HL-60 (cell line): Measurements from ENCODE around the gene A4GALT.

Experiments used
- POLR2AphosphoS5 ChIP-seq: IDR thresholded peaks from 2 replicates; pipeline ENCODE4 v1.6.1; 2012; ENCODE audit warnings: low read depth
- TF ChIP-seq, protein P1 (sequence below): IDR thresholded peaks from 2 replicates; pipeline ENCODE4 v1.6.1; 2012; ENCODE audit warnings: low read depth; ENCODE audit not compliant: insufficient replicate concordance
- TF ChIP-seq, protein P2 (sequence below): IDR thresholded peaks from one replicate; pipeline ENCODE4 v1.5.1; 2011; ENCODE audit warnings: low read length, control low read depth, inconsistent platforms; ENCODE audit not compliant: insufficient read depth

DNA sequence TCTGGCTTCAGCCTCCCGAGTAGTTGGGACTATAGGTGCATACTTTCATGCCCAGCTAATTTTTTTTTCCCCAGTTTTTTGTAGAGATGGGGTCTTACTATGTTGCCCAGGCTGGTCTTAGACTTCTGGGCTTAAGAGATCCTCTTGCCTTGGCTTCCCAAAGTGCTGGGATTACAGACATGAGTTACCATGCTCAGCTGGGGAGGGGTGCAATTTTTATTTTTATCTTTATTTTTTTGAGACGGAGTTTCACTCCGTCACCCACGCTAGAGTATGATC, 49.7 kb upstream of the A4GALT start:
- TF ChIP-seq, protein P1, sequence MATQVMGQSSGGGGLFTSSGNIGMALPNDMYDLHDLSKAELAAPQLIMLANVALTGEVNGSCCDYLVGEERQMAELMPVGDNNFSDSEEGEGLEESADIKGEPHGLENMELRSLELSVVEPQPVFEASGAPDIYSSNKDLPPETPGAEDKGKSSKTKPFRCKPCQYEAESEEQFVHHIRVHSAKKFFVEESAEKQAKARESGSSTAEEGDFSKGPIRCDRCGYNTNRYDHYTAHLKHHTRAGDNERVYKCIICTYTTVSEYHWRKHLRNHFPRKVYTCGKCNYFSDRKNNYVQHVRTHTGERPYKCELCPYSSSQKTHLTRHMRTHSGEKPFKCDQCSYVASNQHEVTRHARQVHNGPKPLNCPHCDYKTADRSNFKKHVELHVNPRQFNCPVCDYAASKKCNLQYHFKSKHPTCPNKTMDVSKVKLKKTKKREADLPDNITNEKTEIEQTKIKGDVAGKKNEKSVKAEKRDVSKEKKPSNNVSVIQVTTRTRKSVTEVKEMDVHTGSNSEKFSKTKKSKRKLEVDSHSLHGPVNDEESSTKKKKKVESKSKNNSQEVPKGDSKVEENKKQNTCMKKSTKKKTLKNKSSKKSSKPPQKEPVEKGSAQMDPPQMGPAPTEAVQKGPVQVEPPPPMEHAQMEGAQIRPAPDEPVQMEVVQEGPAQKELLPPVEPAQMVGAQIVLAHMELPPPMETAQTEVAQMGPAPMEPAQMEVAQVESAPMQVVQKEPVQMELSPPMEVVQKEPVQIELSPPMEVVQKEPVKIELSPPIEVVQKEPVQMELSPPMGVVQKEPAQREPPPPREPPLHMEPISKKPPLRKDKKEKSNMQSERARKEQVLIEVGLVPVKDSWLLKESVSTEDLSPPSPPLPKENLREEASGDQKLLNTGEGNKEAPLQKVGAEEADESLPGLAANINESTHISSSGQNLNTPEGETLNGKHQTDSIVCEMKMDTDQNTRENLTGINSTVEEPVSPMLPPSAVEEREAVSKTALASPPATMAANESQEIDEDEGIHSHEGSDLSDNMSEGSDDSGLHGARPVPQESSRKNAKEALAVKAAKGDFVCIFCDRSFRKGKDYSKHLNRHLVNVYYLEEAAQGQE = no peak
- TF ChIP-seq, protein P2, sequence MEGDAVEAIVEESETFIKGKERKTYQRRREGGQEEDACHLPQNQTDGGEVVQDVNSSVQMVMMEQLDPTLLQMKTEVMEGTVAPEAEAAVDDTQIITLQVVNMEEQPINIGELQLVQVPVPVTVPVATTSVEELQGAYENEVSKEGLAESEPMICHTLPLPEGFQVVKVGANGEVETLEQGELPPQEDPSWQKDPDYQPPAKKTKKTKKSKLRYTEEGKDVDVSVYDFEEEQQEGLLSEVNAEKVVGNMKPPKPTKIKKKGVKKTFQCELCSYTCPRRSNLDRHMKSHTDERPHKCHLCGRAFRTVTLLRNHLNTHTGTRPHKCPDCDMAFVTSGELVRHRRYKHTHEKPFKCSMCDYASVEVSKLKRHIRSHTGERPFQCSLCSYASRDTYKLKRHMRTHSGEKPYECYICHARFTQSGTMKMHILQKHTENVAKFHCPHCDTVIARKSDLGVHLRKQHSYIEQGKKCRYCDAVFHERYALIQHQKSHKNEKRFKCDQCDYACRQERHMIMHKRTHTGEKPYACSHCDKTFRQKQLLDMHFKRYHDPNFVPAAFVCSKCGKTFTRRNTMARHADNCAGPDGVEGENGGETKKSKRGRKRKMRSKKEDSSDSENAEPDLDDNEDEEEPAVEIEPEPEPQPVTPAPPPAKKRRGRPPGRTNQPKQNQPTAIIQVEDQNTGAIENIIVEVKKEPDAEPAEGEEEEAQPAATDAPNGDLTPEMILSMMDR = no peak
- TF ChIP-seq POLR2AphosphoS5 = no peak
